GM19438 (cell line): ENCODE results near the gene HESX1.

Experiments
- ATAC-seq: cut with Tn5 transposase; IDR thresholded peaks from one replicate; pipeline ENCODE4 v1.9.1; 2021; ENCODE audit warnings: low read depth; ENCODE audit not compliant: unreplicated experiment

The HESX1 gene

DNA sequence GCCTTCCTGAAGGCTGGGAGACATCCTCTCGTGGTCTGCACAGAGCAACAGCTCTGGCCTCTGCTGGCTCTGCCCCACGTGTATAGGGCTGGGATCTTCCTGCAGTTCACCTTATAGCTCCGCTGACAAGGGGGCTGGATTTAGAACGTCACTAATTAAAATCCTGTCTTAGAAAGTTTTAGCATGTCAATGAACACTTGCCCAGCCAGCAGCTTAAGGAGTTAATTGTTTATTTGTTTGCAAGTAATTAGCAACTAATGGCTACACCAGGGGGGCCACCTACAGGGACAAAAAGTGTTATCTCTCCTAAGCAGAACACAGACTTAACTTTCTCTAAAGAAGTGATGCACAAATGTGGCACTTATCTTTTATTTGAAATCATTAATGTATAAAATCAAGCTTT, at the start of gene HESX1:
HESX1 (minus strand) TSS at position 84 of the 403 bp plus-strand sequence; CDS start at position 24, 60 bp downstream.
- no peak for ATAC-seq

DNA sequence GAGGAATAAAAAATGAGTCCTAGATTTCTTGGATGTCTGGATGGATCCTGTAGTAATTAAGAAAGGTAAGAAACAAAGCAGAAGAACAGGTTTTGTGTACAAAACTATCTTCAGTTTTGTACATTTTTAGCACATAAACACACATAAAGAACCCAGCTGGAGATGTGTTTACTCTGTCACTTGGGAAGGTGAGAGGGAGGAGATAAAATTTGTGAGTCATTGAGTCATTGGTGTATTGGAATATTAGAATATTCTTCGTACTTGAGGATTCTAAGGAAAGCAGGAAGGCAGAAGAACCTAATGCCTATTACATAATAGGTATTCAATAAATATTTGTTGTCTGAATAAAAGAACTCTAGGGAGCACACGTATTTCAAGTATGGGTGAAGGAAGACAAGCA, 45.2 kb upstream of the HESX1 start:
- ATAC-seq: no peak

DNA sequence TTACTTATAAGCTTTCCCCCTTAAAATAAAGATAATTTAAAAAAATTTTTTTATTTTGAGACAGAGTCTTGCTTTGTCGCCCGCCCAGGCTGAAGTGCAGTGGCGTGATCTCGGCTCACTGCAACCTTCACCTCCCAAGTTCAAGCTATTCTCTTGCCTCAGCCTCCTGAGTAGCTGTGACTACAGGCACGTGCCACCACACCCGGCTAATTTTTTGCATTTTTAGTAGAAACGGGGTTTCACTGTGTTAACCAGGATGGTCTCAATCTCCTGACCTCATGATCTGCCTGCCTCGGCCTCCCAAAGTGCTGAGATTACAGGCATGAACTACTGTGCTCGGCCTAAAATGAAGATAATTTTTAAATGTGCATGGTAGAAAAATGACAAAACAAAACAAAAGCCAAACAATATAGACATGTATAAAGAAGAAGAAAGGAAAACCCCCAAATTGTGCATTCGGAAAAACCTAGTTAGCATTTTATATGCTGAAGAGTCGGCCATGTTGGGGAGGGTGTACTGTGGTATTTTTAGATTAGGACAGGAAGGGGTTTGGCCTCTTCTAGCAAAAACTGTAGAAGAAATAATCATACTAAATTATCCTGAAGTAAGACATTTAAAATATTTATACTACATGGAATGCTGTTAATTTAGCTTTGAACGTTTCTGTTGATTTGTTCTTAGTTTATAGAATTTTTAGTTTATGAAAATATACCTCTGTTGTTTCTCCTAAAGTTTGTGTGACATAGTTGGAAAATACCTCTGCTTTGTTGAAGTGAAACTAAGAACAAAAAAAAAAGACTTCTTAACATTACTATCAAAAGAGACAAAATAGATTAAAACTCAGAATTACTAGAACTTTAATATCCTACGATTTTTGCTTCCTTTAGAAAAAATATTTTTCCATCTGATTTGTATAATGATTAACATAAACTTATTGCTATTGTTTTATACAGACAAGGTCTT, 35.1 kb upstream of the HESX1 start:
- no peak for ATAC-seq

DNA sequence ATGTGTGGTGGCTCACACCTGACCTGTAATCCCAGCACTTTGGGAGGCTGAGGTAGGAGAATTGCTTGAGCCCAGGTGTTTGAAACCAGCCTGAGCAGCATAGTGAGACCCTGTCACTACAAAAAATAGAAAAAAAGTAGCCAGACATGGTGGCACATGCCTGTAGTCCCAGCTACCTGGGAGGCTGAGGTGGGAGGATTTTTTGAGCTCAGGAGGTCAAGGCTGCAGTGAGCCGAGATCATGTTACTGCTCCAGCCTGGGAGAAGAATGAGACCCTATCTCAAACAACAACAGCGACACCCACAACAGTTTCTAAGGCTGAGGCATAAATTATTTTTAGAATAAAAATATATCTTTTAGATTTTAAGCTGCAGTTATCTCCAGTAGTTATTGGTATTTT, 34.0 kb upstream of the HESX1 start:
- ATAC-seq: no peak

DNA sequence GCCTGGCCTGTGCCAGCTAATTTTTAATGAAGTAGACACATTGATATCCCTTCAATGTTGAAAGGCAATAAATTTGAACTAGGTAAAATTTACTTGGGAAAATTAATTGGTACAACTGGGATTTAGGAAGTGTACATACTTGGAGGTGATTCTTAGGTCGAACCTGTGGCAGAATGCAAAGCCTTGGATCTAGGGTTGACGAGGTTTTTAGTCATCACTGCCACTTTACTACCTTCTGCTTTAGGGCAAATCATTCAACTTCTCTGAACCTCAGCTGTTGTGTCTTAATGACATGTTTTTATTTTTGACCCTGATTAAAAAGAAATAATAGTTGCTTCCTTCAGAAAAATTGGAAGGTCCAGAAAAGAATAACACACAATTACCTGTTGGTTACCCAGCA, 30.2 kb upstream of the HESX1 start:
- no peak for ATAC-seq

DNA sequence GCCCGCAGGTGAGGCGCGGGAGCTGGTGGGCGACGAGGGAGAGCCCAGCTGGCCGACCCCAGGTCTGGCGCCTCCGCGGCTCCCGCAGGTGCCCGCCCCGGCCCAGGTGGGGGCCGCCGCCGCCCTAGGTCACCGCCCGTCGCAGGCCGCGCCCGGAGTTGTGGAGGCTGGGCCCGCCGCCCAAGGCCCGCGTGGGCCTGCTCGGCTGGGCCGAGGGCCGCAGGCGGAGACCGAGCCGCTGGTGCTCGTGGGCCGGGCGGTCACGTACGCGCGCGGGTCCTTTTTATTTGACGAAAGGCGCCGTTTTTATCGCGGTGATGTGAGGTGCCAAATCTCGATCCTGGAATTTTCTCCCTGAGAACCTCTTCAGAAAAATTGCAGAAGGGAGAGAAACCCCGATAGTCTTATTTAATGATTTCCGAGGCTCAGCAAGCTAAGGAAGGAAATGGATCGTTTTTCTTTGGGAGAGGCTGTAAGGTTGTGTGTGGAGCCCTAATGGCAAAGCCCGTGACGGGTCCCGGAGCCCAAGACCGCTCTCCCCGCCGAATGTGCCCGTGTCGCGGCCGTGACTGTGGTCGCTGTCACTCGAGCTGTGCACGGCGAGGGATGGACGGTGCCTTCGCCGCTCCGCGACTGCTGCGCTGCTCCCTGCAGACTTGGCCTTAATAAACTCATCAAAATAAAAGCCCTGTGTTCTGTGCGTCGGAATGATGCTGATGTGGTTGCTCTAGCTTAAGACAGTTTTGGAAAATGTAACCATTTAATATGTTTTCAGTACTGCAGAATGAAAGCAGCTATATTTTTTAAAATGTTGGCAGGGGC, 28.4 kb upstream of the HESX1 start:
- ATAC-seq: peak; percentile 48

DNA sequence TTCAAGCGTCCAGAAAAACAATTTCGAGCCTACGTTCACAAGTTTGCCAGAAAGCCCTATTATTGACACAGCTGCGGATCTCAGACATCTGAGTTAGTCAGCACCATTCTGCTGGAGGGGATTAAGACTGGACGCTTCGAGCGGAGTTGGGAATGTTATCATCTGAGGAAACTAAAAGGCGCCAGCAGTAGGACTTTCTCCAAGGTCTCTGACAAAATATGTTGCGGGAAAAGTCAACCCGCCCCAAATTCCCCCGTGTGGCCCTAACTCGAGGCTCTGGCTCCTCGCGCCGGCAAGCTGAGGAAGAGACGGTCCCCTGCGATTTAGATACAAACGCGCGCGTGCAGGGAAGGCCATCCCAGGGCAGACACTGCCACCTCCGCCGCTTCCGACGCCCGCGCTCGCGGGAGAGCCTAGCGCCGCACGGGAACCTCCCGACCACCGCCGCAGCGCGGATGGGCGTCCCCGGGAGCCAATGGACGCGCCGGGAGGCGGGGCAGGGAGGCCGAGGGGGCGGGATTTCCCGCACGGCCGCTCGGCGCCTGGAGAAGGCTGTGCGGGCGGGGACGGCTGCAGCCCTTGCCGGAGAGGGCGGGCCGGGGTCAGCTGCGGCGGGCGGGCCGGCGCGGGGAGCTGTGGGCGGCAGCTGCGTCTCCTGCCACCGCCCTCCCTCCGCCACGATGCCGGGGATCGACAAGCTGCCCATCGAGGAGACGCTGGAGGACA, 27.6 kb upstream of the HESX1 start, which contains the start of gene APPL1:
APPL1 (plus strand) TSS at position 526 of the 726 bp plus-strand sequence; CDS start at position 681, 155 bp downstream.
- peak; percentile 87 for ATAC-seq

DNA sequence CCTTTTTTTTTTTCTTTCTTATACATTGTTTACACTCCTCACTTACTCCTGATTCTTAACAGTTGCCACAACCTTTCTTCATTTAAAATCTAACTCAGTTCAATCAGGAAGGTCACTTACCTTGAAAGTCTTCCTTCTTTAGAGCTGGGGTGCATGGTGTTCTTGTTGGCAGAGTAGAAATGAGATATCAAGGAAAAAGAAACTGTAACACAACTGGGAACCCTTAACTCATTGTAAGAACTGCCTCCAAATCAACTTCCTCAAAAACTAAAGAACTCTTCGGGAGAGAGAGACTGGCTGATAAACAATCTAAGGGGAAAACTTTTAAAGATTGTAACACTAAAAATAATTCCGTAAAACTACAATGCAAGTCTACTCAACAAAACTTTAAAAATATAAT, 26.4 kb upstream of the HESX1 start:
- no peak for ATAC-seq

DNA sequence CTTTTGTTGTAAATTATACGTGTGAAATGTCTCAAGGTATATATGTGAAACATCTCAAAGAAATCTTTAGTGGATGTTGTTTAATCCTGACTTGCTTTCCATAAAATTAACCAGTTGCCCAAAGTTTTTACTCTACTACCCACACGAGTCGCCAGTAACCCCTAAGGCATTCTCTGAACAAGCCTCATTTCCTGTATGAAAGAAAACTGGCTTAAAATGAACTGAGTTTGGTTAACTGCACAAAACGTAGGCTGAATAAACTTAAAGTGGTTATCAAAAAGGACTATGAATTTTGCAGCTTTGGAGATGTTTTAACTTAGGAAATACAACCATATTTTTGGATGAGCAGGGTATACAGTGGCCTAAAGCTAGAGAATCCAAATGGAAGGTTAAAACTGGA, 25.1 kb upstream of the HESX1 start:
- ATAC-seq: no peak

DNA sequence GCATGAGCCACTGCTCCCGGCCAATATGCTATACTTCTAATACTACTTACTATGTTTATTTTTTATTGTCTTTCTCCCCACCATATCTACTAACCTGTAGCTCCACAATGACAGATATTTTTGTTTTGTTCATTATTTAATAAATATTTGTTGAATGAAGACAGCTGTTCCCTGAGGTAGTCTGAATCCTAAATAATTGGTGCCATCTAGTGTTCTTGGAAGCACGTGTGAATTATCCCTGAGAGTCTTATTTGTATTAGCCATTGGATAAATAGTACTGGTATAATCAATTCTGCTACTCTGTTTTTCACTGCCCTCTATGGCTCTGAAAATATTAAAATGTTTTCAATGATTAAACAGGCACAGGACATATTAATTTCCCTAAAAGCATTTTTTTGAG, 22.1 kb upstream of the HESX1 start:
- no peak for ATAC-seq

DNA sequence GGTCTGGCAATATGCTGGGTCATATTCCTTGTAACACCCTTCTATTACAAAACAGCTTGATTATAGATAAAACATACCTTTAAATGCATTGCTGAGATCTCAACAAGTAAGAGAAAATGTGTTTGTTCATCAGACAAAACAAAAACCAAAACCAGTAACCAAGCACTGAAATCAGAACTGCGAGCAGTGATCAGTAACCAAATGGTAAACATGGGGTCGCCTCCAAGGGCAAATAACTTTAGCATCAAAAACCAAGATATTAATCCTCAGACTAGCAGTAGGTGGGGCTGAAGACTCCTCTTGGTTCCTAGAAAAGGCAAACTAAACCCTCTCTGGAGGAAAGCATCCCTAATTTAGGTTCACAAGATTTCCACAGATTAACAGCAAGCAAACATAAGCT, 6.6 kb upstream of the HESX1 start:
- ATAC-seq: no peak

DNA sequence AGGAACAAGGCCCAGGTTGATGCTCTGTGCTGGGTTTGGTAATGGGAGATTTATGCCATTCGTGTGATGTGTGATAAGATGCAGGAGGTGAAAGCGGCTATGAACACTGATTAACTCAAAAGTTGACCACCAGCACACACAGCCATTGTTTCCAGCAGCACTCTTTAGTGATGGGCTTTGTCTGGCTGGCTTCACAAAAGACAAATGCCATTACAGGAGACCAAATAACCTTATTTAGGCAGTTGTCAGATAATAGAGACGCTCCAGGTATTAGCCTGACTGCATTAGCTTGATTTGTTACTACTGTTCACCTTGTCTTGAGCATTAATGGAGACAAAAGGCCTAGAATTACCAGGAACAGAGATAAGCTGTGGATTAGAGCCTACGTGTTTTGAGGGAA, 5.1 kb downstream of the HESX1 start:
- ATAC-seq: no peak

DNA sequence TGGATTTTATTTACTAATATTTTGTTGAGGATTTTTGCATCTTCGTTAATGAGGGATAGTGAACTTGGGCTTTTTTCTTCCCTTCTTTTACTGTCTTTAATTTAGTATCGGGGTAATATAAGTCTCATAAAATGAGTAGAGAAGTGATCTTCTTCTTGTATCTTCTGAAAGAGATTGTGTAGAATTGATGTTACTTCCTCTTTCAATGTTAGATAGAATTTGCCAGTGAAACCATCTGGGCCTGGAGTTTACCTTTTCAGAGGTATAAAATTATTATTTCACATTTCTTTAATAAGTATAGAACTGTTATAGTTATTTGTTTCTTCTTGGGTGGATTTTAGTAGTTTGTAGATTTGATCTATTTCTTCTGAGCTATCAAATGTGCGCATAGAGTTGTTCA, 7.8 kb downstream of the HESX1 start:
- no peak for ATAC-seq

DNA sequence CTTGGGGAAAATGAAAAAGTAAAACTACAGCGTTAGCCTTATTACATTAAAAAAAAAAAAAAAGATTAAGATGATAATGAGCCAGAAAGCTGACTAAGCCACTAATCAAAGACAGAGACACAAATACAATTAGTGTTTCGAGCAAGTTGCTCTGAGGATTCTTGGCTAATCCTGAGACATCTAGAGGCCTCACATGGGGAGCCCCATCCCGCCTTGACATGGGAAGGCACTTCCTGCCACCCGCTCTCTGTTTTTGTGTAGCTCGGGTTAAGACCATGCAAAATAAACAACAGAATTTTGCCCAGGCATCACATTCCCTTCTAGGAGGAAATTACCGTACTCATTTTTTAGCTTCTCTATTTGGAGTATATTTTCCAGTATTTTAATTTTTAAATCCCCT, 15.3 kb downstream of the HESX1 start:
- no peak for ATAC-seq

DNA sequence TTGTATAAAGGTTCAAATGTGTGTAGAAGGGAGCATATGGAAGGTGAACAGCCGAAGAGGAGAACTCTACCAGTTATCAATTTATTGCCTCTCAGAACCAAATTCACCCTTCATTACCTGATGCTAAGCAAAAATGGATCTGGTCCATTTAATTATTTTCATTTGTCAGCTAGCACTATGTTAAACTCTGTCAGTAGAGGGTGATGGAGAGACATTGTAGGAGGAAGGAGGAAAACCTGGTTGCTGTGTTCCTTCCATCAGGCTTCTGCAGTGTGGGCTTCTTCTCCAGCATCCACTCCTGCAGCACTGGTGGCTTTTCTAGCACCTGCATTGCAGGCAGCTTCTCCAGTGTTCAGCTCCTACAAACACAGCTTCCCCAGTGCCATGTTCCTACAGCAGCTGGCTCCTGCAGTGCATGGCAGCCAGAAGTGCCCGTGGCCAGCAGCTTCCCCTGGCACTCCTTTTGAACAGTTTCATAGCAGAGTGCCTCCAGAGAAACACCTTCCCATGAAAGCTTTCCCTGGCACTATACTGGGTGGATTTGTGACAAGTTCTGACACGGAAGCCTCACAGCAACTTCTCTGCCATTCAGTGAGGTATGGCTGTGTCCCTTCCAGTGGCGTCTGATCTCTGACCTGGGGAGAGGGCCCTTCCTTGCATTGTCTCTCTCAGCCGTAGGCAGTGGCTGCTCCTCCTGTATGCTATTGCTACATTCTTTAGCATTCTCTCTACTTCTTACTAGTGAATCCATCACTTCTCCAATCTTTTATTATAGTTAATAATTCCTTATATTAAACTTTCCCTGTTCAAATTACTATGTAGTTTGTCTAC, 20.0 kb downstream of the HESX1 start:
- ATAC-seq: no peak

DNA sequence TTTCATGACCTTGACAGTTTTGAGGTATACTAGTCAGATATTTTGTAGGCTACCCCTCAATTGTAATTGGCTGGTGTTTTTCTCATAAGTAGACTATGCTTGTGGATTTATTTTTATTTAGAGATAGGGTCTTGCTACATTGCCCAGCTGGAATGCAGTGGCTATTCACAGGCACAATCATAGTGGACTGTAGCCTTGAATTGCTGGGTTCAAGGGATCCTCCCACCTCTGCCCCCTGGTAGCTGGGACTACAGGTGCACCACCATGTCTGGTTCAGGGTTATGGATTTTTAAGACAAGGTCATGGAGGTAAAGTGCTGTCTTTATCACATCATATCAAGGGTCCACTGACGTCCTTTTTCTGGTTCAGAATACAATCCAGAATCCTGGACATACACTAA, 23.7 kb downstream of the HESX1 start:
- ATAC-seq: no peak

DNA sequence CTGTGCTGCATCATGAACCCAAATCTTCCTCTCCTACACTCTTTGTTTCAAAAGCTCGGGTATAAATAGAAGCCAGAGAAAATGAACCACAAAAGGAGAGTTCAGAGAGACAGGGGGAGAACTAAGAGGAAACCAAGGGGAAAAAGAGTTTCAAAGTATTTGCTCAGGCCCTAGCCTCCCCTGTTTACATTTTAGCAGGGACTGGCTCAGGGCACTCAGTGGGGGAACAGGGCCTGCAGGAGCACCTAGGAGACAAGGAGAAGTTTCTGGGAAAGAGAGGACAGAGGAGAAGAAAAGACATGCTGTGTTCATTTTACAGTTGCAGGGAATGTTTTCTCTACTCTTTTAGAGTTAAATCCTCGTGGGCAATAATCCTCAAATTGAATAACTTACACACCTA, 26.1 kb downstream of the HESX1 start:
- ATAC-seq: no peak

DNA sequence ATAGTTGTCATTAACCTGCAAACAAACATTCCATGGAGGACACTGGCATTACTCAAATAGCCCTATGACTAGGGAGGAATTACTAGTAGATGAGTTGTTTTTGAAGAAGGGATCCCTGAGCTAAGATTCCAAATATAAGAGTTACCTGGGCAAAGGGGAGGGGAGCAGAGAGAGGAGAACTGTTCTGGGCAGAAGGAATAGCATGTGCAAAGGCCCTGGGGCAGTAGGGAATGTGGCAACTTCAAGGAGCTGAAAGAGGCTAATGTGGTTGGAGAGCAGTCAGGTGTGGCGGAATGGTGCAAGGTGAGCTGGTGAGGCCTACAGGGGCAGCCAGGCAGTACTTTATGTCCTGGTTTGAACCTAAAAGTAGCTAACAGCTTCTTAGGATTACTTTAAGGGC, 28.8 kb downstream of the HESX1 start:
- no peak for ATAC-seq

DNA sequence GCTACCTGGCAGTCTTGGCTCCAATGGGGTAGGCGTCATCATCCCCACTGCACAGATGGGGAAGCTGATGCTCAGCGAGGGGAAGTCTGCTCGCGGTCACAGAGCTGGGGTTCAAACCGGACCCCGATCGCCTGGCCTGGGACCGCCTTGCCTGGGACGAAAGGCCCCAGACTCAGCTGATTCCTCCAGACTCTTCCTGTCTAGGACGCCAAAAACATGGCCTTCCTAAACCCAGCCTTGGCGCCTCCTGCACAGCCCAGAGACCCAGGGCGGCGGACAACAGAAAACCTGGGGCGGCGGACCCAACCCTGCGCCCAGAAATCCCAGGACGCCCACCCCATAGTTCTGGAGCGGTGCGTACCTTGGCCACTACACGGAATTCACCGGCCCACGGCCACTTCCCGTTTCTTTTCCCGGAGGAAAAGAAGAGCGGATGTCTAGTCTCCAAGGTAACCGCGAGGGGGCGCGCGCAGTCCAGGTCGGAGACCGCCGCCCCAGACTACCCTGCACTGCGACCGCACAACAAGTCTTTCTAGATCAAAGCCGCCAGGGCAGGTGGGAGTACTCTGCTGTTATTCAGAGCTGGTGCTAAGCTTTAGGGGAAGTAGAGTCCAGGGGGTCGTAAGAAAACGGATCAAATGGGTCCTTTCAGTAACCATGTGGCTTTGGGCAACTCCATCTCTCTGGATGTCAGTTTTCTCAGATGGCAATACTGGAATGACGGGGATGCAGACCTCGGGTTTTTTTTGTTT, 29.7 kb downstream of the HESX1 start:
- peak; percentile 71 for ATAC-seq
